NCI-H146 (cell line): Measurements from ENCODE around the gene HOXB6.

Source experiments
- DNase-seq: peaks from one replicate; lab custom pipeline; 2025; lab: John Stamatoyannopoulos, UW

Gene HOXB6

DNA sequence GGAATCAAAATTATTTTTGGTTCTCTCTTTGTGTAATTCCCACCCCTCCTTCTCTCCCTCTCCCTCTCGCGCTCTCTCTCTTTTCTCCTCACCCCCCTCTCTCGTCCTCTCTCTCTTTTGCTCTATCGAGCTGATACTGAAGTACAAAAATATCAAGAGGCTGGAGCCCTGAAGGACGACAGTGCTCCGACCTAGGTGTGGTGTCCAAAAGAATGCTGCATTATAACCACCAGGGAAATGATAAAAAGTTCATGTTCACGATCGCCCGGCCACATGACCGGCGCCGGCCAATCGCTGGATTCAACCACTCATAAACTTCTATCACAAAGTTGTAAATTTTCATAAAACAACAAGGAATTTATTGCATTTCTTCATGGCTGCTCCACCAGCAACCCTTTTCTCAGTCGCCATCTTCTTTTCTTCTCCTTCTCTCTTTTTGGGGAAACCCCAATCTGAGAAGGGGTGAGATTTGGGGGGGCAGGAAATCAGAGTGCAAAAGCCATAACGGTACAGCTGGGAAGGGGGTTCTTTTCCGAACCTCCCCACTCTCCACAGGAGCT, at the start of gene HOXB6:
Gene HOXB6, minus strand, starts transcription at position 217 of the 560 bp plus-strand sequence. CDS start 6,836 bp downstream, outside the sequence.
- no peak for DNase-seq

DNA sequence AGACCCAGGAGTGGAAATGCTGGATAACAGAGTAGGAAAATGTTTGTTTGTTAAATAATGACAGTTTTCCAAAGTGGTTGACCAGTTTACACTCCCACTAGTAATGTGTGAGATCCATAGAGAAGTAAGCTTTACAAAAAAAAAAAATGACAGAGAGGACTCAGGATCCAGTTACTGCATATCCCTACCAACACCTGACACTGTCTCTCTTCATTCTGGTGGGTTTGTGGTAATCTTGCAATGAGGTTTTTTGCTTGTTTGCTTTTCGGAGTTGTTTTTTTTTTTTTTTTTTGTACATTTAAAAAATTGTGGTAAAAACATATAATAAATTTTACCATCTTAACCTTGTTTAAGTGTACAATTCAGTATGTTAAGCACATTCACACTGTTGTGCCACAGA, 45.0 kb upstream of the HOXB6 start:
- DNase-seq: no peak

DNA sequence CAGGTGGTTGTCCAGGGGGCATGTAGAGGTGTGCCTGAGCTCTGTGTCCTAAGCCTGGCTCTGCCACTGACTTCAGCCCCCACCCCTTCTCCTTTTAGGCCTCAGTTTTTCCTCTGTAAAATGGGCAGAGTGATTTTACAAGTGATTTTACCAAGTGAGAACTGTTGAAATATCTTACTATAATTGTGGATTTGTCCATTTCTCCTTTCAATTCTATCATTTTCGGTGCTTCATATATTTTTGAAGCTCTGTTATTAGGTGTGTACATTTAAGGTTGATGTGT, 43.1 kb upstream of the HOXB6 start:
- DNase-seq: no peak

DNA sequence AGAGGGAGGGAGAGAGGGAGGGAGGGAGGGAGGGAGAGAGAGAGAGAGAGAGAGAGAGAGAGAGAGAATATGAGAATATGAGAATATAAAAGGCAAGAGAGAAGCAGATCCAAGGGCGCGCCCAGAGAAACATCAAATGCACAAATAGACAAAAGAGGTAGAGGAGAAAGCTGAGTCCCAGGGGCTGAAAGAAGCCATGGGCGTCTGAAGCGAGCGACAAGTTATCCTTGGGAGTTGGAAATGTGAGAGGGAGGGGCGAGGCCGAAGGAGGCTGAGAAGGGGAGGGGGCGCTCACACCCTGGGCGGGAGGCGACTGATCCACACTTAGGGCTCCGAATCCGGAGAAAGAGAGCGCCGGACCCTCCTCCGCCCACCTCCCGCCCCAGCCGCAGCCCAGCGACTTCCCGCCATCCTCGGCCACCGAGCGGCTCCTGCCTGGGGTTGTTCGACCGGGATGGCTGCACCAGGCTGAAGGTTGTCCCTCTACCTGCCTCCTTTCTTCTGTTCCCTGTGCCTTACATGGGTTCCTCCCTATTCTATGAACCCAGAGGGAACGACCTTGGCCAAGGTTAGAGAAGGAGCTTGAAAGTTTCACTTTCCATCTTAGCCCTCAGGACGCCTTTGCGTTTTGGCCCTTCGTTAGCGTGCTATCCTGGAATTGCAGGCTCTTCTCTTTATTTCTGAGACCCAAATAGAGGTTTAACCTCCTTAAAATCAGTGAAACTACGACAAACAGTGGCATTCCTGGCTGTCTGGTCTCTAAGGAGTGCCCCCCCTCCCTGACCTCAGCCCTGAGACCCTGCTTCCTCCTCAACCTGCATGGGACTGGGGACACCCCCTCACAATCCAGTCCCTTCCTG, 42.5 kb upstream of the HOXB6 start:
- no peak for DNase-seq

DNA sequence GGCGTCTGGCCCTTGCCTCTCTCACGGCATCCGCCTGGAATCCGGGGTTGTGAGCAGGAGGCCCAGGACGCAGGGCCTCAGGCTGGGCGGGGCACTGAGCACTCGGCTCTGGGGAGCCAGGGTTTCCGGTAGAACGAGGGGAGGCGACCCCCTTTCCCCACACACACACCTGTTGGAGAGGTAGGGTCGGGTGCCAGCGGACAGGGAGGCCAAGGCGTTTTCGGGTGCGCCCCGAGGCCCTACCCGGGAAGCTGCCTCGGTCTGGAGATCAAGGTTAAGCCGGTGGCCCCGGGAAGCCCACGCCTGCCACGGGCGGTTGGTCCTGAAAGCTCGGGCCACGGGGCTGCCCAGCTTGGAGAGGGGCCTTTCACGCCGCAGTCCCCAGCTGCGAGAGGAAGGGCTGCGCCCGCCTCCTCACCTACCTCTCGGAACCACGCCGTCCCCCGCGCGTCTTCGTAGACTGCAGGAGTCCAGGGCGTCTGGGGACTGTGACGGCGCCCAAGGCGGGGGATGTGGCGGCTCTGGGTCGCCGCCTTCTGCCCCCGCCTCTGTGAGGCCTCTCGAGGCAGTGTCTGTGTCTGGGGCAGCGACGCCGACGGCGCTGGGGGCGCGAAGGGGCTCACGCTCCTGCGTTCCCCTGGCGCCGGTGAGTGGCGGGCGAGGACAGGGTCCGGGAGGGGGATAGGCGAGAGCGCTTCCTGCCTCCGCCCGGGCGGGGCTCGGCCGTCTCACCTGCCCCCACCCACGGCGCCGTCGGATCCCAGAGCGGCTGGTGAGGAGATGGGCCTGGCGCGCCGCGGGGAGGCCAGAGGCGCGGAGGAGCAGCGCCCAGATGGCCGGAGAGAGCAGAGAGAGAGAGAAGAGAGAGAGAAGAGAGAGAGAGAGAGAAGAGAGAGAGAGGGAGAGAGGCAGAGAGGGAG, 41.7 kb upstream of the HOXB6 start:
- DNase-seq: peak; percentile 44

DNA sequence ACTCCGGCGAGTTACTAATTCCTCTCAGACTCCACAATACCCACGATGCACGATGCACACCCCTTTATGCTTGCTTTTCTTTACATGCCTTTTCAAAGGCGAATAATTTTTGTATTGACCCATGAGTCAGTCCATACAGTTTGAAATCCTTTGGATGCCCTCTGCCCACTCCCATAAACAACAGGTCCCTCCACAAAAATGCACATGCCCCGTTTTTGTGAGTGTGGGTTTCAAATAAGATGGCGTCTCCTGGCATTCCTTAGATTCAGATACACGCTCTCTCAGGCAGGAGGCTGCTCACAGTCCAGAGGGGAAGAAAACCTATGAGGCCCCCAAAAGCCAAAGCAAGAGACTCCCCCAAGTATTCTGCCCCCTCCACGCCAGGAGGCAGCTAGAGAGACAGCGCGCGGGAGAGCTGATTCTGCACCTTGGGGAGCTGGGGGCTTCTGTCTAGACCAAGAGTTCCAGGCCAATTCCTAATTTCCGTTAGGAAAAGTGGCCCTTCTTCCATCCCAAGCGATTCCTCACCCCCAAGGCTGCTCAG, 40.9 kb upstream of the HOXB6 start:
- no peak for DNase-seq

DNA sequence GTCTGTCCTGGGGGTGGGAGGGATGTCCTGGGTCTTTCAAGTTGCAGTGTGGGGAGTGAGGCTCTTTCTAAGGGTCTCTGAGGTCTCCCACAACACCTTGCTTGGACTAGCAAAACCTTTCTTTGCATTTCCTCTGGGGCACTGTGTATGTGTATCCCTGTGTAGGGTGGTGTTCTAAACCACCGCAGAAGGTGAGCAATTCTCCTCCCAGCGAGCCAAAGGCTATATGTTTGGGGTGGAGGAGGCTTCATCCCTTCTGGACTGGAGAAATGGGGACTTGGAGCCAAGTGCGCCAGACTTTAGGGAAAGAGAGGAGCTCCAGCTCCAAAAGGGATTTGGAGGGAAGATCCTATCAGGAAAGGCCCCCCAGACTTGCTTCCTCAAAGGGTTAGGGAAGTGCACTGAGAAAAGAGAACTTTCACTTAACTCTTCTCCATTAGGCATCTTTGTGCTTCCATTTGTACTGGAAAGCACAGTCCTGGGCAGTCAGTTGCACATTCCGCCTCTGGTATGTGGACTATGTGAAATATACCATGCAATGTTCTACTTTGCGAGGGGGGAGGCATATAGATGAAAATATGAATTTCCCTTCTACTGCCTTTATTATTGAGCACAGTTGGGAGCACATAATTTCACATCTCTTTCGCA, 40.2 kb upstream of the HOXB6 start:
- no peak for DNase-seq

DNA sequence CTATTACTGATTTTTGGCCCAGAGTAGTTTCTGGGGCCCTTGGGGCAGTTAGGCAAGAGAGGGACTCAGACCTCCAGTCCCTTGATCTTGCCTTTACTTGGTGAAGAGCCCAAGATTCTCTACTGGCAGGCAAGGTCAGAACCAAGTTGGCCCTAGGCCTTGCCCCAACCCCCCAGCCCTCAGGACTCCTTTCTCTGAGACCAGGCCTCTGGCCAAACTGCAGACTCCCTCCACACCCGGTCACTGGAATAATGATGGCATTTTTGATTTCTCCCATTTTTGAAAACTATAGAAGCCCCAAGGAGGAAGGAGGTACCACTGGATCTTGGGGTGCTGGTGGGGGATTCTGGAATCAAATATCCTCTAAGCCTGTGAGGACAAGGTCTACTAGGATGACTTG, 39.4 kb upstream of the HOXB6 start:
- no peak for DNase-seq

DNA sequence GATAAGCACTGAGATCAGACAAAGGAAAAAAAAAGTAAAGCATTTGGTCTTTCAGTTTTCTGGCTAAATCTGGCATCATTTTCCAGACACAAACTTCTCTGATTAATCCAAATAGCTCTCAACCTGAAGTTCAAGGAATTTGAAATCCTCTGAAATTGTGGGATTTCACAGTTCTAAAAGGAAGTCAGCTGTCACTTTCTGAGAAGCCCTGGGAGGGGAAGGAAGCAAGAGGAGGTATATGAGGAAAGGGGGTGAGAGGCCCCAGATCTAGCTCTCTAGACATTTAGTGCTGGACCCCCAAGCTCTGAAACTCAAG, 38.9 kb upstream of the HOXB6 start:
- DNase-seq: no peak

DNA sequence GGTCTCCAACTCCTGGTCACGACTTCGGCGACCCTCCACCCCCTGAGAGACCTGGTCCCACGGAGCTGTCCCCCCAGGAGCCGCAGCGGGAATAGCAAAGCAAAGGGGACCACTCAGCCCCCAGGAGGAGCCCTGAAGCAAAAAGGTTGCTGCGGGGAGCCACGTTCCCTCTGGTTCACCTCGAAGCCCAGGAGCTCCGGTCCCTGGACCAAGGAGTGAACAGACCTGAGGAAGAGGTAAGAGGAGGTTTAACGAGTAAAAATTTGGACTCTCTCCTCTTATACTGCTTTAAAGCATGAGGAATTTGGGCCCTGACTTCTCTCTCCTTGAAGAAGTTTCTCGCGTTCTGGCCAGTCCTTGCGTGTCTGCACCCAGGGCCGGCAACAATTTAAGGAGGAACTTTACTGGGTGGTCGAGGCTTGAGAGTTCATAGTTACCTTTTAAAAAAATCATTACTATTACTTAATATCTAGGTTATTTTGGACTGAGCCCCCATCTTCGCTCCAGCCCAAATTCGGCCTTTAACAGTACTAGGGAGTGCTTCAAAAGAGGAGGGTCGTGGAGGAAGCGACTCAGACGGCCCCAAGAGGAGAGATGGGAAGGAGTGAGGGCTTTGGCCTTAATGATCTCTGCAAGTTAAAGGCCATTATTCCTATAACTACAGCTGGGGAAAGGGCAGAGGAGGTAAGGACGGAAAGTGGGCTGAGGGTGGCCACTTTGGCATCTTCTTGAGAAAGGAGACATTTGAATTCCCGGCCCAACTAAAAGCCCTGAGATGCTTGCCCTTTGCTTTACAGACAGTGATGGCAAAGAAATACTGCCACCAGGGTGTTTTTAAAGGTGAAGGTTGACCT, 38.3 kb upstream of the HOXB6 start:
- no peak for DNase-seq

DNA sequence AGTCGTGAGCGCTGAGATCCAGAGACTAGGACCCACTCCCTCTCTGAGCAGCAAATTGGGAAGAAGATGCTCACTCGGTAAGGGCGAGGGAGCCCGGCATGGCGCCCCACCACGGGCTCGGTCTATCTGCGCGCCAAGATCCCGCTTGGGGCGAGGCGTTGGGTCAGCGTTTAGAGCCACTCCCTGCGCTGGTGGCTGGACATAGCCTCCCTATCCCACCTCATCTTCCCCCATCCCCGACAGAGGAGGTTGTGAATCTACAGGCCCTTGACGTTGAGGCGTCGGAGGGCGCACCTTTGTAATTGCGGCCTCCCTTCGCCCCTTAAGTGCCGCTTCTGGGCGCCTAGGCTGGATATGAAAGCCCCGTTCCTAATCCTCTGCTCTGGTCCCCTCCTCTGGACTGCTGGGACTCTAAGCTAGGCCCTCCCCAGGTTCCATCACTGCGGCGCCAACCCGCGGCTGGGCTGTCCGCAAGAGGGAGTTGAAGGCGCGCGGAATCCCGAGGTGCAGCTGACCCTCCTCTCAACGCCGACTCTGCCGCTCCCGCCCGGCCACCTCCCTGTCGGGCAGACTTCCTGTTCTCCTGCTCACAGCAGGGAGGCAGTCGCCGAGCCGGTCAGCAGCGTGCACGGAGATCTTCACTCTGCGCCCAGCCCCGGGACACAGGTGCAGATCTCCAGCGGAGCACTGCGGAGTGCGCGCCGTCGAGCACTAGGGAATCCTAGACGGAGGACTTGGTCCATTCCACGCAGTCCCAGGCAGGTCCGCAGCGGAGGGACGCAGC, 37.5 kb upstream of the HOXB6 start:
- DNase-seq: no peak

DNA sequence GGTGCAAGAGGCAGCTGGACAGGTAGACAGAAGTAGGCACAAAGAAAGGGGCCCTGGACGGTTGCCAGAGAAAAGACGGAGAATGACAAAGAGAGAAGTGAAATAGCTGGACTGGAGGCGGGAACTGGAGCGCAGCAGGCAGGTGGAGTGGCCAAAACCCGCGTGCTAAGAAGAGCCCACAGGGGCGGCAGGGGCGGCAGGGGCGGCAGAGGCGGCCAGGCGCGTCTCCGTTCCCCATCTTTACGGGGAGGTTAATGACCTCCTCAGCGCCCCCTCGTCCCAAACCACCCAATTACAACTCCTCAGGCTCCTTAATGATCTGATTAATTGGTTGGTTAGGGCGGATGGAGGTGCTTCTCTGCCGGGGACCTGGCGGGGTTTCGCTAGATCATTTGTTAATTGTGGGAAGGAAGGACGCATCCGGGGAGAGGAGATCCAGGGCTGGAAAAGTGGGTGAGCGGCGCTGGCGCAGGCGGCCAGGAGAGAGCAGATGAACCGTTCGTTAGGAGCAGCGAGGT, 36.8 kb upstream of the HOXB6 start:
- DNase-seq: no peak

DNA sequence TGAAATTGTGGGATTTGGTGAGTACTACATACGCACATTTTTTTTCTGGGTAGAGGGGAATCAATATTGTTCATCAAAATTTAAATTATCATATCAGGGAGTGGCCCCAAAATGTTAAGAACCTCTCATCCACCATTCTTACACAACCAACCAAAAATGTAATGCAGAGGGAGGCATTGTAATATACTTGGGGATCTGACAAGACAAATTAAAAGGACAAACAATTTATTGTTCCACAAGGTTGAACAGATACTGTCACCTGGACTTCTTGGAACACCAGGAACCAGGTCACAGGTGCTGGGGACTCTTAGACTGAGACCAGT, 36.0 kb upstream of the HOXB6 start:
- no peak for DNase-seq

DNA sequence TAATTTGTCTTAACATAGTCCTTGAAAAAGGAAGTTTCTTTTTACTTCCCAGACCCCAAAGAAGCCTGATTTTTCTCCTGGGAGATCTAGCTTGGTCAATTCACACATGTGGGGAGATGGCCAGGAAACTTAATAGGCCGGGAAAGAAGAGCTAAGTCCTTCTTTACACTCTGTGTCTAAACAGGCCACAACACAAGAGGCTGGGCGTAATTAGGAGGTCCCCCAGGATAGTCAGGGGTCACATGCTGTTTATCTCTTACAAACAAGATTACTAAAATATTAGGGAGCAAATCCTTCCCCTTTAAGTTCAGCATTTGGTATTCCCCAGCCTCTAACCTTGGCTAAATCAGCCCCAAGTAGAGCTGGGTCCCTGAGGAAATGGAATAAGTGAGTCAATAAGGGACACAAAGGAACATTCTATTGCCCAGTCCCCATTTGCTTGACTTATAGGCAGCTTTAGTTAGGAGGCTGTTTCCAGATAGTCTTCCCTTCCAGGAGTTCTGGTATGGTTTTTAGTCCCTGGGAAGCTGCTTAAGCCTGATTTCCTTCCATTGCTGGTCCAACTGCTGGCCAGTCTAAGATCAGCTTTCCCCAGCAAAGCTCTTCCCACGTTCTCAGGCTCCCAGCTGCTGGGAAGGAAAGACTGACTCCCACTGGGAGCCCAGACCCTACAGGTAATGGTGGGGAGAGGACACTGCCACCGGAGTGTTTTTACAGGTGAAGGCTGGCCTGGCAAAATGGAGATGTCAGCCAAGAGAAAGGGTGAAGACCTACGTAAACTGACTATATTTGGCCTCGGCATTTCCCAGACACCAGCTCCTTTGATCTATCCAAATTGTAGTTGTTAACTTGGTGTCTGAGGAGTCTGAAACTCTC, 35.4 kb upstream of the HOXB6 start:
- no peak for DNase-seq

DNA sequence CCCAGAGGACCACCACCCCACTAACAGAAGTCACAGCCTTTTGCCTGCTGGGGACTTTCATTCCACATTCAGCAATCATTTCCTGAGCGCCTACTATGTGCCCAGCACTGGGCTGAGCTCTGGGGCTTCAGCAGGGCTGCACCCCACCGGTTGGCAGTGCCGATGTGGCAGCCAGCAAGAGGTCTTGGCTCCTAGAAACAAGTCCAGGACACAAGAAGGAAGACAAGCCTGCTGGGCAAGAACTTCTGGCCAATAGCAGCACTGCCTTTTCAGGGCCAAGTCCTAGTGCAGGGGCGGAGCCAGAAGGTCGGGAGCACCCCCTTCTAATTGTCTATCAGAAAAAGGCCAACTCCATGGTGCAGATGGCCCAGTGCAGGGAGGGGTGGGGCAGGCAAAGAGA, 34.4 kb upstream of the HOXB6 start:
- DNase-seq: no peak

DNA sequence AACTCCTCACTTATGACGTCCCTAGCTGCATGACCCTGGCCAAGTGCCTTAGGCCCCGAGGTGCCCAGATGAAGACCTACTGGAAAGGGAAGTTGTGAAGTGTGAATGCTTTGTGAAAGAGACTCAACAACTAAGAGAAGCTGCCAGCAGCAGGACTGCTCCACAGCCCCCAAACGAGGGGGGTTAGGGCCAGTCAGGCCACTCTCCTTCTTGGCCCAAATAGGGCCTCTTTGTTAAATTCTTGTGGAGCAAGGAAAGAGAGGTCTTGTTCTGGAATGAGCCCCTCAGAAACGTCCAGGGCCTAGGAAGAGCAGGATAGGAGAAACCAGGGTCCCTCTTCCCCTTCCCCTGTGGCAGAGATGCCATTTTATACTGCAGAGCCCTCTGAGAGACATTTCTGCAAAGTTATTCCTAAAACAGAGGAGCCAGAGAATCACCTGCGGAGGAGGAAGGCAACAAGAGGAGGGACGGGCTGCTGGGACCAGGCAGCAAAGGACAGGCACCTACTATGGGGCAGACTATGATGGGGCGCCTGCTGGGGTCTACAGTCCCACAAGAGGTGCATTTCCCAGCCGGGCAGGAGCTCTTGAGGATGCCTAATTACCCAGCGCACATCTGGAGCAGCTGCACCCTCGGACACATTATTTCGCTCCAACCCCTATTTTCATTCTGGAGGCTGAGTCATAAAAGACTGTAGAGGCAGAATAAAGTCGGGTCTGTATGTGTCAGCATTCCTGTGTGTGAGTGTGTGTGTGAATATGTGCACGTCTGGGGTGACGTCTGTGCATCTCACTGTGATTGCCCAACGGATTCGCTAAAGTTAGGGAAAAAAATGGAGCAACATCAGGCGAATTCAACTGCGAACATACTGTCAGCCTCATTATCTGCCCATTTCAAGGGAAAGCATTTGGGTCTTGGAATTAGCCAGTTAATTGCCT, 32.8 kb upstream of the HOXB6 start:
- DNase-seq: no peak

DNA sequence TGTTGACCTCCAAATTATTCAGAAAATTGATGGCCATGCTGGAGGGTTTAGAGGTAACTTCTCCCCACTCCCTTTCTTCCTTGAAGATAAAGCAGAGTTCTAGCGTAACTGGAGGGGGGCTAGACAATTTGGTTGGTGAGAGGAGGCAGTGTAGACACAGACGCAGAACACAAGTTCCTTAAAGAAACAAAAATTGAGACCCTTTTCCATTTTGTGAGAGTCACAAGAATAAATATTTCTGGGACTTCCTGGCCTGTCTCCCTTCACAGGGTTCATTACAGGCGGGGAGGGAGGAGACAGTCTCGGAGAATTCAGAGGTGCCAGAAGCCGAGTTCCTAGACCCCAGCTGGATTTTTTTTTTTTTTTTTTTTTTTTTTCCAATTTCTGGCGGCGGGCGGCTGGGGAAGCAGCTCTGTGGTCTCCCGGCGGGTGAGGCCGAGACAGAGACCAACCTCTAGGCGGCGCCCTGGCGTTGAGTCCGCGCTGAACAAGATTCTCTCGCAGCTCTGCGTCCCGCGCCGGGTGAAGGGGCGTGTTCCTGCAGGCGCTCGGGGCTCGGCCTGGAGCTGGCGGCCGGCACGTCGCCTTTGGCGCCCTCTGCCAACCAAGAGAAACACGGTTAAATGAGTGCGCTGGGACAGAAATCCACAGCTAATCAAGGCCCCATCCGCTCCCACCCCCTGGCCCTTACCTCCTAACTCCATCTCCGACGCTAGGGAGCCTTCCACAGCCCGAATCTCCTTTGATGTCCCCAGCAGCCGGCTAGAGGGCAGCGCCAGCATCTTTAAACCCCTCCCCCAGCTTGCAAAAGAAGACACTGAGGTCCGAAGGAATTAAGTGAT, 31.6 kb upstream of the HOXB6 start:
- peak; percentile 80 for DNase-seq
